NCI-H1105 treated with DMSO at 0.1 percent for 48 hours (cell line): Measurements from ENCODE around the gene CSN3.

ENCODE experiments used
- DNase-seq: peaks from one replicate; lab custom pipeline; 2025; lab: John Stamatoyannopoulos, UW

The CSN3 gene

GRCh38 chr4:70297576-70297975 is 55.2 kb downstream of the CSN3 start:
- DNase-seq: no peak

DNA sequence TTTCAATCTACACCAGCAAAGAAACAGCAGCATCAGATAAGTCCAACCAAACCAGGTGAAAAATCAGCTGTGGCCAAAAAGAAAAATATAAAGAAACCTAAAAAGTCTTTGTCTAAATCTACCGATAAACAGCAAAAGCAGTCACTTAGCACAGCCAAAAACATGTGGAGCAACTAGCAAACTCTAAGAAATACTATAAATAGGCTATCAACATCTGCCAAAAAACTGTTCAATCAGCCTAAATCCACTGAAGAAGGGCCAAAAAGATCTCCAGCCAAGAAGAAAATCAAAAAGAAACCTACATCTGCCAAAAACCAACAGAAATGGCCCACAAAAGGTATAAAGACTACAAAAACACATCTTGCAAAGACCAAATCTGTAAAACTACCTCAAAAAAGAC is 55.7 kb downstream of the CSN3 start:
- no peak for DNase-seq

- no peak for DNase-seq
Observed at GRCh38 chr4:70299643-70300042, 57.2 kb downstream of the CSN3 start.

DNA sequence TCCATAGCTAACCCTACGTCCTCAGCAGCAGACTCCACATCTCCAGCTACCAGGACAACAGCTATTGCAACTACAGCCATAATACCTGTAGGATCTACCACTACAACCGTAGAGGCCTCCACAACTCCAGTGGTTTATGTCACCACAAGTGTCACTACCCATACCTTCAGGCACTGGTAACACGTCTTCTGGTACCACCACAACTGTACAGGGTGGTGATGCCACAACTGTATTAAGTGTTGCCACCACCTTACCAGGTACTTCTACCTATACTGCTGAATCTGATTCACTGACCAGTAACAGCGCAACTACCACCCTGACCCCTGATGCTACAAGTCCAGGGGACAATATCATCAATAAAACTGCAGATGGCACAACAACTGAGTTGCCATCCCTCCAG is 57.8 kb downstream of the CSN3 start:
- DNase-seq: no peak
